NCI-H524 treated with DMSO at 0.1 percent for 48 hours (cell line): ENCODE data around the gene COL21A1.
"Not testable (repeated sequence)": the region's sequence is repeated elsewhere in the genome, so short reads cannot be mapped to it uniquely, and the experiment has no call there.

Source experiments
- DNase-seq: peaks from one replicate; lab custom pipeline; 2025; lab: John Stamatoyannopoulos, UW

COL21A1 gene

DNA sequence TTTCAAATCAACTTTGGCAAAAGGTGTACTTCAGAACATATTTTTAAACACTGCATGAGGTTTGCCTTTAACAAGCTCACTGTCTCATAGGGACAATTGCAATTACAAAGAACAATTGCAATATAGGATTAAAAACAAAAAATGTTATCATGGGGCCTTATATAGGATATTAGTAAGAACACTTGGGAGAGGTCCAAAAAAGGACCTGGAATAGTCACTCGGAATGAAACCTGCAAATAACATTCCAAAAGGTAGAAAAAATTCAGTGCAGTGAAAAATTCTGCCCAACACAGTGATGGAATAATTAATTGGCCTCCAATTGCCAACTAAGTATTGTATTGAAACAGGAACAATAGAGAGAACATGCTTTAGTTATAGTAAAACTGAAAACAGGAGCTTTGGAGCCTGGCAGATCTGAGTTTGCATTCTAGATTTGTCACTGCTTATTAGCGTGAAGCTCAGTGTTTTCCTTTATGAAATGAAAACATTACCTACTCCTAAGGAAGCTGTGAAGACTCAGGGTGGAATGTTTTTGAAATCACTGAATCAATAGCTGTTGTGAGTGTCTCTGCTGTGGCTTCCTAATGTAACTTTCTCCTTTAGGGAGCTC is 199.3 kb downstream of the COL21A1 start:
- DNase-seq, result no peak

- DNase-seq, result no peak
Measured at GRCh38 chr6:56046576-56046975, 200.8 kb downstream of the COL21A1 start.

- DNase-seq, result no peak
Measured at GRCh38 chr6:56043761-56044160, 203.6 kb downstream of the COL21A1 start.

DNA sequence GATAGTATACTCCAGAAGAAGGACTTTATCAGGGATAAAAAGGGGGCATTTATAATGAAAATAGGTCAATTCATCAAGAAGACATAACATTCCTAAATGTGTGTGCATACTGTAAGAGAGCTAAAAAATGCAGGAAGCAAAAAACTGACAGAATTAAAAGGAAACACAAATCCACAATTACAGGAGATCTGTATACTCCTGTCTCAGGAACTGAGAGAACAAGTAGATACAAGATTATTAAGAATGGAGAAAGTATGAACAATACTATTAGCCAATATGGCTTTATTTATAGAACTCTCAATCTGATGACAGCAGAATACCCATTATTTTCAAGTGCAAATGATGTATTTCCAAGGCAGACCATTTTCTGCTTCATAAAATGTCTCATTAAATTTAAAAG is 204.3 kb downstream of the COL21A1 start:
- DNase-seq, result no peak

DNA sequence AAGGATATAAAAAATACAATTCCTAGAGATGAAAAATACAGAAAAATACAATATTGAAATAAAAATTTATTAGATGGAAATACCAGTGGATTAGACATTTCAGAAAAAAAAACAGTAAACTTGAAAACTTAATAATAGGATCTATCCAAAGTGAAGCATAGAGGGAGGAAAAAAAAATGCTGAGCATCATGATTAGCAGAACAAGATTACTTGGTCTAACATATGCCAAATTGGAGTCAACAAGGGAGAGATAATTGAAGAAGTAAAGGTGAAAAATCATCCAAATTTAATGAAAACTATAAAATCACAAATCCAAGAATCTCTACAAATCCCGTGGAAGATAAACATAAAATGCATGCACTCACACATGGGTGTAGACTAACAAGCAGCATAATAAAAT is 205.8 kb downstream of the COL21A1 start:
- no peak for DNase-seq

- no peak for DNase-seq
Measured at GRCh38 chr6:56040889-56041301, 206.5 kb downstream of the COL21A1 start.

- DNase-seq, result no peak
Measured at GRCh38 chr6:56040223-56040622, 207.2 kb downstream of the COL21A1 start.

DNA sequence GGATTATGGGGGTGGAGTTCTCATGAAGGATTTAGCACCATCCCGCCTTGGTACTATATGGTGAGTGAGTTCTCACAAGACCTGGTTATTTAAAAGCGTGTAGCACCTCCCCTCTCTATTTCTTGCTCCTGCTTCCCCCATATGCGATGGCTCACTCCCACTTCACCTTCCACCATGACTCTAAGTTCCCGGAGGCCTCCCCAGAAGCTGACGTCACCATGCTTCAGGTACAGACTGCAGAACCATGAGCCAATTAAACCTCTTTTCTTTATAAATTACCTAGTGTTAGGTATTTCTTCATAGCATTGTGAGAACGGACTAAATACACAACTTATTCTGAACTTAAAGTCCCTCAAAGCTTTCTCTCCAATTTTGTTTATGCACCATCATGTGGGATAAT is 208.6 kb downstream of the COL21A1 start:
- no peak for DNase-seq

DNA sequence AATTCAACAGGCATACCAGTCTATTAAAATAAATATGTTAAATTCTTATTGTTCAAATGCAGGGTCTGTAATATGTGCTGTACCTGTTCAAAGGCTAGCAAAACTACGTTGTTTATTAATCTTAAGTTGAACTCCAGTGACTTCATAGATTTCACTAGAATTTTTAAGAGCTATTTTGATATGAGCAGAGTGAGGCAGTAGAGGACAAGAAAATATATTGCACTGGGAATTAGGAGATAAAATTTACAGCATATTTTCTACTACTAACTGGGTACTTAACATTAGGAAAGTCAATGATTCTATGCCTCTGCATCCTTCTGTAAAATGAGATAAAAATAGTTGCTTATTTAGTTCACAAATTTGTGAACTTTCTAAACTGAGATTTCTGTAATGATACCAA is 209.8 kb downstream of the COL21A1 start:
- no peak for DNase-seq

DNA sequence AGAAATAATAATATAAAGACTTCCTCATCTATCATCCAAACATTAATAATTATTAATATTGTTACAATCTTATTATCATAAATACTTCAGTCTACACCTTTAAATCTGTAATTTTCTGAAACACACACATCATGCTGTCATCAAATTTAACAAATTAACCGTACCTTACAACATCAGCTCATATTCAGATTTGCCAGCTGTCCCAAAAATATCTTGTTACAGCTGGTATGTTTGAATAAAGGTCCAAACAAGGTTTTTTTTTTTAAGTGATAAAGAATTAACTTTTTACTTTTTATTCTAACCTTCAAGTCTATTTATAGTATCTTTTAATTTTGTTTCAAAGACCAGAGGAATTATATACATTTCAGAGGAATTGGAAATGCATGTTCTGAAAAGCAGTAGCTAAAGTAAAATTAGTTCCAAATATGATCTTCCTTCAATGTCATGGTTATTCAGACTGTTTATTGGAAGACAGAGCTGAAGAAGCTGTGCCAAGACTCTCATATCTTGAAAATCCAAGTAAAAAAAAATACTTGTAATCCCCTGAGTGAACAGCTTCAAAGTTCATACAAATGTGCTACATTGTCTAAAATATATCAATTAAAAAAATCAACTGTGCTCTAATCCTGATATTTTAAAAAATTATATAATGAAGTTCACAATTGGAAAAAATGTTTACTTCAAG is 210.3 kb downstream of the COL21A1 start:
- DNase-seq, result no peak

DNA sequence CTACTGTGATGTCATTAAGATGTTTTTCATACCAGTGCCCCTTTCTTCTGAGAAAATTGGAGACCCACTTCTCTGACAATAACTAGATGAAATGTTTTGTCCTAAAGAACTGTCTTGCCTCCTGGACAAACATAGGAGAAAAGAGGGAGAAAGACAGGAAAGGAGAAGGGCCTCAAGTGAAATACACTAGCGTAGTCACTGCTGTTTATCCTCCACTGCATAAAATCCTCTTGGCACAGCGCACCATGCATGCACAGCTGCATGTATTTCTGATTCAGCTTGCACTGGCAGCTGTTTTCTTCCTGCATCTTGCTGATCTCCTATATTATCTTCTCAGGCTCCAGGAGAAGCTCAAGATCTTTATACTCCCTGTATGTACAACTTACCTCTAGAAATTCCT is 214.0 kb downstream of the COL21A1 start:
- no peak for DNase-seq

DNA sequence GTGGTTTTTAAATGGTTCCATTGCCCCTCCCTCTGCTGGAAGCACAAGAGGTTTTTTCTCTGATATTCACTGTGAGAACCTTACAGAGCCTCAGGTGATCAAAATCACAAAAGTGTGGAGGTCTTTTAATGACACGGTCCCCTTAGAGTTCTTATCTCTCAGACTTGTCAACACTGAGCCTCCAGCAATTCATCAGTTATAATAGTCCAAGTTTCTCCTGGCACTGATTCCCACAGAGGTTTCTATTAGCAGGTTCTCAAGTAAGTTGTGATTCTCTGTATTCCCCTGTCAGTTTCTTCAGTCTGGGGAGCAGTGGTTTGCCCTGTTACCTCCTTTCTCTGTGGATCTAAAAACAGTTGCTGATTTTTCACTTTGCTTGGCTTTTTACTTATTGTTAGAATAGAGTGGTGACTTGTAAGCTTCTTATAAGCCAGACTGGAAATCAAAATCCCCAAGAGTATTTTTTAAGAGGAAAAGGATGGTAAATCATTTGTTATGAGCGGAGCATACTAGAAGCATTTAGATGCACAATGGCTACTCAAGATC is 214.6 kb downstream of the COL21A1 start:
- DNase-seq, result no peak

GRCh38 chr6:56027865-56028264 is 219.5 kb downstream of the COL21A1 start:
- DNase-seq, result no peak

DNA sequence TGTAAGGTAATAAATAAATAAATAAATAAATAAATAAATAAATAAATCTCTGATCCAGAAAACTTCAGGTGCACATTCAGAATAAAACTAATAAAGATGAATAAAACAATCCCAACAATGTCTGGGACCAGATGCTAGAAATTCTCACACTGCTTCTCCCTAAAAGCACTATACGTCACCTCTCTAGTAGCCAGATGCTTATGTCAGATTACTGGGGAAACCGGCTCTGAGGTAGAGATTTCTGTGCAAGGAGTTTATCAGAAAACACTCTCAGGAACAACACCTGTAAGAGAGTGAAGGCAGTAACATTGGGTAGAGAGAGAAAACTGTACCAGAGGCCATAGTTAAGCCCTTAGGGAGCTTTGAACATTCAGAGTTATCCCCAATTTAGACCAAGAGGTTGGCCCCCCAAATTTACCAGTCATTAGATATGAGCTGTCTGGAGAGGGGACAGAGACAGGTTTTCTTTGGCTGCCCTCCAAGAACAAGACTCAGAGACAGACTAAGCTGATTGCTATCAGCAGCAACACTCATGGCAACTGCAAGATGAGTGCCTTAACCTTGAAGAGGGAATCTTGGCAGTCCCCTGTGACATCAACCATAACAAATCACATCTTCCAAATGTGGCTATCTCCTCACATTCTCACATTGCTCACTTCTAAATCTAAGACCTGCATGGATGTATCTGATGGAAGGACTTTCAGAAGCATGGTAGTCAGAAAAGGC is 220.8 kb downstream of the COL21A1 start:
- DNase-seq, result no peak

DNA sequence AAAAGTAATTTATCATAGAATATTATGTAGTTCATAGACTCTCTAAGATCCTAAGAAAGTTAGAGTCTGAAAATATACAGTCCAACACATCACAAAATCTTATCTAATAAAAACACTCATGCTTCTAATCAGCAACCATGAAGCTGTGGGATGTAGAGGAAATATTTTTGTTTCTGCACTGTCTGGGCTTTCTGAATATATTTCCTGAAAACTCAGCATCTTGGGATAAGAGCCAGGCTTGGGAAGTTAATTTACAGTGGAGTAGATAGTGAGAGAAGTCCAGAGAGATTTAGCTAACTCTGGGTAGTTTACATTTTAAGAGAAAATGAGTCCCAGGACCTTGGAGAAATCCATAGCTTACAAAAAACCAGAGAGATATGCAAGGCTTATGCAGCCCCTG is 221.6 kb downstream of the COL21A1 start:
- DNase-seq, result no peak

DNA sequence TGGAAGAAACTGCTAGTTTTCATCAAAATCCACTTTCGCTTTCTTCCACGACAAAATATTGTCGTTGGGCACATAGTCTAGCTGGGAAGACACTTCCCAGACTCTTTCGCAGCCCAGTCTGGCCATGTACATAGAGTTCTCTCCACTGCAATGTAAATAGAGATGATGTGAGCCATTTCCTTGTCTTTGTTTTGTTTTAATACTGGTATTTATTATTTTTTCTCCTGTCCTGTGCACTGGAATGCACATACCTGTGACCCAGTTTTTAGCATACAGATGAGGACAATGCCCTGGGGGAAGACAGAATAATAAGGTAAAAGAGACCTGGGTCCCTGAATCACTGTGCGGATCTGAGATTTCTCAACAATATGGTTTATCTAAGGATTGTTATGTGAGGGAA is 222.4 kb downstream of the COL21A1 start:
- DNase-seq, result no peak

DNA sequence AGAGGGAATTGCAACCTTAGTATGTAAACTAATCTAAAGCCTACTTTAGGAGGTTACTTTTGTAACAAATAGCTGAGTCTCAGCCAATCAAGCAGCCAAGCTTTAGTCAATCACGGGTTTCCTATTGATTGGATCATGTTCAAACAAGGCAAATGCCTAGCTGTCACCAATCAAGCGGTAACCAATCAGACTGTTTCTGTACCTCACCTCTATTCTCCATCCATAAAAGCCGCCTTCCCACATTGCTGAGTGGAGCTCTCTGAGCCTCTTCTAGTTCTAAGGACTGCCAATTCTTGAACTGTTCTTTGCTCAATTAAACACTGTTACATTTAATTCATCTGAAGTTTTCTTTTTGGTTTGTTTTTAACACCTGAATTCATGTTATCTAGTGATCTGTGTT is 223.6 kb downstream of the COL21A1 start:
- DNase-seq, result no peak

- no peak for DNase-seq
Measured at GRCh38 chr6:56022678-56023077, 224.7 kb downstream of the COL21A1 start.

- DNase-seq, result no peak
Measured at GRCh38 chr6:56021943-56022342, 225.4 kb downstream of the COL21A1 start.

- DNase-seq, result no peak
Measured at GRCh38 chr6:56019973-56020372, 227.4 kb downstream of the COL21A1 start.

GRCh38 chr6:56017198-56017597 is 230.2 kb downstream of the COL21A1 start:
- no peak for DNase-seq

DNA sequence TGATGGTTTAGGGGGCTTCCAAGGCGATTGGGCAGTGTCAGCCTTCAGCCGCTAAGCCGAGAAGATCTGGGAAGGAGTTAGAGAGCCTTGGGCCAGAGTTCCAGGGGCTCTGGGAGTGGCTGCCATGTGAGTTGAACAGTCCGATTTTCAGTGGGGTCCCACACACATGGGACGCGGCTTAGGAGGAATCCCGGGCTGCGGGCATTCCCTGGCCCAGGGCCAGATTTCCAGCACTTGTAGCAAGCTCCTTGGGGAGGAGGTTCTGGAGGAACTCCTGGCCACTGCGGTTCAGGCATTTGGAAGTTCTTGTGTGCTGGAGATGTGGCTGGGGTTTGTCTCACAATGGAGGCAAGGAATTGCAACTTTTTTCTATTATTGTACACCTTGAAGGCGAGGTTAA is 233.3 kb downstream of the COL21A1 start:
- DNase-seq, result not testable (repeated sequence)

GRCh38 chr6:56009636-56010035 is 237.7 kb downstream of the COL21A1 start:
- DNase-seq, result no peak
